Measurements from ENCODE around the gene MYLIP.
A peak's percentile ranks its signal among the peaks of the same experiment; 100 is the strongest.

MYLIP gene

GRCh38 chr6:16128759-16129622, at the start of gene MYLIP:
MYLIP (plus strand) TSS chr6:16129086; CDS start chr6:16129323, 237 bp downstream.
- DNase-seq (ENCODE audit: low read depth) = peak; percentile 96

GRCh38 chr6:16079354-16079753, 49.5 kb upstream of the MYLIP start:
- DNase-seq (ENCODE audit: low read depth) = no peak

GRCh38 chr6:16080204-16080603, 48.7 kb upstream of the MYLIP start:
- DNase-seq (ENCODE audit: low read depth) = no peak

GRCh38 chr6:16081326-16081725, 47.6 kb upstream of the MYLIP start:
- DNase-seq (ENCODE audit: low read depth) = no peak

GRCh38 chr6:16082361-16082760, 46.5 kb upstream of the MYLIP start:
- DNase-seq (ENCODE audit: low read depth) = no peak

- no peak for DNase-seq (ENCODE audit: low read depth)
Observed at GRCh38 chr6:16086965-16087364, 41.9 kb upstream of the MYLIP start.

GRCh38 chr6:16087386-16087785, 41.5 kb upstream of the MYLIP start:
- no peak for DNase-seq (ENCODE audit: low read depth)

GRCh38 chr6:16088409-16088808, 40.5 kb upstream of the MYLIP start:
- no peak for DNase-seq (ENCODE audit: low read depth)

- DNase-seq (ENCODE audit: low read depth) = no peak
Observed at GRCh38 chr6:16089232-16090062, 39.4 kb upstream of the MYLIP start.

- no peak for DNase-seq (ENCODE audit: low read depth)
Observed at GRCh38 chr6:16090452-16090851, 38.4 kb upstream of the MYLIP start.

GRCh38 chr6:16090920-16091319, 38.0 kb upstream of the MYLIP start:
- DNase-seq (ENCODE audit: low read depth) = no peak

- DNase-seq (ENCODE audit: low read depth) = no peak
Observed at GRCh38 chr6:16092140-16092539, 36.7 kb upstream of the MYLIP start.

- no peak for DNase-seq (ENCODE audit: low read depth)
Observed at GRCh38 chr6:16092990-16093389, 35.9 kb upstream of the MYLIP start.

GRCh38 chr6:16095180-16095579, 33.7 kb upstream of the MYLIP start:
- no peak for DNase-seq (ENCODE audit: low read depth)

GRCh38 chr6:16097382-16098171, 31.3 kb upstream of the MYLIP start:
- no peak for DNase-seq (ENCODE audit: low read depth)

- DNase-seq (ENCODE audit: low read depth) = no peak
Observed at GRCh38 chr6:16098211-16098610, 30.7 kb upstream of the MYLIP start.

GRCh38 chr6:16102208-16102607, 26.7 kb upstream of the MYLIP start:
- no peak for DNase-seq (ENCODE audit: low read depth)

- DNase-seq (ENCODE audit: low read depth) = no peak
Observed at GRCh38 chr6:16103722-16104121, 25.2 kb upstream of the MYLIP start.

GRCh38 chr6:16104624-16105433, 24.1 kb upstream of the MYLIP start:
- DNase-seq (ENCODE audit: low read depth) = no peak

GRCh38 chr6:16105854-16106253, 23.0 kb upstream of the MYLIP start:
- no peak for DNase-seq (ENCODE audit: low read depth)

GRCh38 chr6:16106991-16107787, 21.7 kb upstream of the MYLIP start:
- DNase-seq (ENCODE audit: low read depth) = no peak
